HepG2 (cell line): ENCODE measurements around the gene PDZD4. TPM values are rescaled to one million over a fixed set of nuclear protein-coding genes. Genes with fewer than 3 reads are reported as not detected.

Experiments
- FOXK1 ChIP-seq: sonication (generic); formaldehyde crosslinking; IDR thresholded peaks from 2 replicates; pipeline ENCODE4 v1.4.0; 2020; ENCODE audit warnings: low read depth, missing genetic modification reagents, borderline replicate concordance
- MLLT10 ChIP-seq: sonication (generic); formaldehyde crosslinking; IDR thresholded peaks from 2 replicates; pipeline ENCODE4 v1.4.0; 2020; ENCODE audit warnings: missing genetic modification reagents
- NR2C2 ChIP-seq: sonication (generic); formaldehyde crosslinking; IDR thresholded peaks from 2 replicates; pipeline ENCODE4 v1.4.0; 2020; ENCODE audit warnings: missing genetic modification reagents, mild to moderate bottlenecking, moderate library complexity, borderline replicate concordance
- POLR2AphosphoS5 ChIP-seq: IDR thresholded peaks from 2 replicates; pipeline ENCODE4 v1.6.1; 2012; ENCODE audit warnings: low read depth, low read length
- REXO4 ChIP-seq: sonication (generic); formaldehyde crosslinking; IDR thresholded peaks from 2 replicates; pipeline ENCODE4 v1.8.0; 2022; ENCODE audit warnings: missing genetic modification reagents, mild to moderate bottlenecking, borderline replicate concordance
- THYN1 ChIP-seq: sonication (generic); formaldehyde crosslinking; IDR thresholded peaks from 2 replicates; pipeline ENCODE4 v1.8.1; 2023; ENCODE audit warnings: low read depth, mild to moderate bottlenecking, moderate library complexity, missing genetic modification reagents, borderline replicate concordance
- ZC3H13 ChIP-seq: sonication (generic); formaldehyde crosslinking; IDR thresholded peaks from 2 replicates; pipeline ENCODE4 v1.8.1; 2023; ENCODE audit warnings: mild to moderate bottlenecking, missing genetic modification reagents, moderate library complexity
- ZFP62 ChIP-seq: sonication (generic); formaldehyde crosslinking; IDR thresholded peaks from 2 replicates; pipeline ENCODE4 v1.4.0; 2020; ENCODE audit warnings: missing genetic modification reagents
- ZNF501 ChIP-seq: sonication (generic); formaldehyde crosslinking; IDR thresholded peaks from 2 replicates; pipeline ENCODE4 v1.5.1; 2020; ENCODE audit warnings: mild to moderate bottlenecking, moderate library complexity, missing genetic modification reagents
- ZNF547 ChIP-seq: sonication (generic); formaldehyde crosslinking; IDR thresholded peaks from 2 replicates; pipeline ENCODE4 v1.5.1; 2020; ENCODE audit warnings: mild to moderate bottlenecking, missing genetic modification reagents
- ZNF597 ChIP-seq: sonication (generic); formaldehyde crosslinking; IDR thresholded peaks from 2 replicates; pipeline ENCODE4 v1.5.0; 2020; ENCODE audit warnings: missing genetic modification reagents
- ZNF709 ChIP-seq: sonication (generic); formaldehyde crosslinking; IDR thresholded peaks from 2 replicates; pipeline ENCODE4 v1.5.0; 2020; ENCODE audit warnings: mild to moderate bottlenecking, missing genetic modification reagents
- polyA plus RNA-seq, 8 experiments: library from polyadenylated mRNA; depleted of rRNA in 3 of 8; stranded (reverse) in 7 of 8; unstranded in 1 of 8; fragments of >200 nt; fragmentation: Illumina TruSeq in 4 of 8; extraction: Trizol in 4 of 8; gene quantifications; 2 replicates each; pipeline versions ENCODE4 v1.2.1 to v1.2.3, GENCODE V29; 2011 to 2016; ENCODE audit warnings: low read depth in 4 of 8, missing spikeins in 1 of 8, mixed read lengths in 1 of 8; ENCODE audit not compliant: insufficient read depth in 1 of 8
- total RNA-seq, 5 experiments: library from RNA; depleted of rRNA; stranded (reverse); fragments of >200 nt; fragmentation: Illumina TruSeq; extraction: Trizol; gene quantifications; 2 replicates each; pipeline ENCODE4 v1.2.3, GENCODE V29; 2016; ENCODE audit warnings: low read depth in 1 of 5
- TF ChIP-seq, protein P1 (sequence below): sonication (generic); formaldehyde crosslinking; IDR thresholded peaks from 2 replicates; pipeline ENCODE4 v1.5.0; 2020; ENCODE audit warnings: mild to moderate bottlenecking, missing genetic modification reagents, borderline replicate concordance
- TF ChIP-seq, protein P2 (sequence below): sonication (generic); formaldehyde crosslinking; conservative IDR thresholded peaks from 2 replicates; pipeline ENCODE4 v1.8.0; 2022; ENCODE audit warnings: low read depth, missing genetic modification reagents
- TF ChIP-seq, protein P3 (sequence below): sonication (generic); formaldehyde crosslinking; IDR thresholded peaks from 2 replicates; pipeline ENCODE4 v1.4.0; 2020; ENCODE audit warnings: missing genetic modification reagents, borderline replicate concordance

Gene PDZD4
- total and polyA plus RNA-seq, 2 of the 13 experiments (the other 11 are each of a cell fraction or from before 2014, with no cell fraction given), result not detected

DNA sequence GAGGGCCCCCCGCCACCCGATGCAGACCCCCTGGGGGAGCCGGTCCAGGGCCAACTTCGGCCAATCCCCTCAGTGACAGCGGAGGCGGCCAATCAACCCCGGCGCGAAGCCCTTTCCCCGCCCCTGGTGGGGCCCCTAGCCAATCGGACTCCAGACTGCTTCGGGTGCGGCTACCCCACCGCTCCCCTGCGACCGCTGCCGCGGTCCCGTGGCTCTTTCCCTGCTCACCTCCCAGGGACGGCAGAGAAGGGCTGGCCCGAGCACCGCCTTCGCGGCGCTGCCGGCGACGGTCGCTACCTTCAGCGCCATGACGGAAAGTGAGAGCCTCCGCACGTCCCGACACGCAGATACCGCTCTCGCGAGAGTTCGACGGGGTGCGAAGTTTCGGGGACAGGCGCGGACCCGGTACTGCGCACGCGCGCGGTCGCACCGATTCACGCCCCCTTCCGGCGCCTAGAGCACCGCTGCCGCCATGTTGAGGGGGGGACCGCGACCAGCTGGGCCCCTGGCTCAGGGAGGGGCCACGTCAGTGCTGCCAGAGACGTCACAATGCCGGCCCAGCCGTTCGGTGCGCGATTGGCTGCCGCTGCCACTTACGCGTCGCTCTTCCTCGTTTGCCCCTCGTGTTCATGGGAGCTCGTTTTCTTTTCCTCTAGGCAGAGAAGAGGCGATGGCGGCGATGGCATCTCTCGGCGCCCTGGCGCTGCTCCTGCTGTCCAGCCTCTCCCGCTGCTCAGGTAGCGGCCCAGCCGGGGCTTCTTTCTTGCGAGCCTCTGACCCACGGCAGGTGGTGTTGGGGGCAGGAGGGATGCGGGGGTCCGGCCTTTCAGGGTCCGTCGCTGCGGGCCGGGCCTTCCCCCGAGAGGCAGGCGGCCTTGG, 36.1 kb downstream of the PDZD4 start, which contains the start of the genes IDH3G and SSR4 (continued):
- TF ChIP-seq, protein P1, sequence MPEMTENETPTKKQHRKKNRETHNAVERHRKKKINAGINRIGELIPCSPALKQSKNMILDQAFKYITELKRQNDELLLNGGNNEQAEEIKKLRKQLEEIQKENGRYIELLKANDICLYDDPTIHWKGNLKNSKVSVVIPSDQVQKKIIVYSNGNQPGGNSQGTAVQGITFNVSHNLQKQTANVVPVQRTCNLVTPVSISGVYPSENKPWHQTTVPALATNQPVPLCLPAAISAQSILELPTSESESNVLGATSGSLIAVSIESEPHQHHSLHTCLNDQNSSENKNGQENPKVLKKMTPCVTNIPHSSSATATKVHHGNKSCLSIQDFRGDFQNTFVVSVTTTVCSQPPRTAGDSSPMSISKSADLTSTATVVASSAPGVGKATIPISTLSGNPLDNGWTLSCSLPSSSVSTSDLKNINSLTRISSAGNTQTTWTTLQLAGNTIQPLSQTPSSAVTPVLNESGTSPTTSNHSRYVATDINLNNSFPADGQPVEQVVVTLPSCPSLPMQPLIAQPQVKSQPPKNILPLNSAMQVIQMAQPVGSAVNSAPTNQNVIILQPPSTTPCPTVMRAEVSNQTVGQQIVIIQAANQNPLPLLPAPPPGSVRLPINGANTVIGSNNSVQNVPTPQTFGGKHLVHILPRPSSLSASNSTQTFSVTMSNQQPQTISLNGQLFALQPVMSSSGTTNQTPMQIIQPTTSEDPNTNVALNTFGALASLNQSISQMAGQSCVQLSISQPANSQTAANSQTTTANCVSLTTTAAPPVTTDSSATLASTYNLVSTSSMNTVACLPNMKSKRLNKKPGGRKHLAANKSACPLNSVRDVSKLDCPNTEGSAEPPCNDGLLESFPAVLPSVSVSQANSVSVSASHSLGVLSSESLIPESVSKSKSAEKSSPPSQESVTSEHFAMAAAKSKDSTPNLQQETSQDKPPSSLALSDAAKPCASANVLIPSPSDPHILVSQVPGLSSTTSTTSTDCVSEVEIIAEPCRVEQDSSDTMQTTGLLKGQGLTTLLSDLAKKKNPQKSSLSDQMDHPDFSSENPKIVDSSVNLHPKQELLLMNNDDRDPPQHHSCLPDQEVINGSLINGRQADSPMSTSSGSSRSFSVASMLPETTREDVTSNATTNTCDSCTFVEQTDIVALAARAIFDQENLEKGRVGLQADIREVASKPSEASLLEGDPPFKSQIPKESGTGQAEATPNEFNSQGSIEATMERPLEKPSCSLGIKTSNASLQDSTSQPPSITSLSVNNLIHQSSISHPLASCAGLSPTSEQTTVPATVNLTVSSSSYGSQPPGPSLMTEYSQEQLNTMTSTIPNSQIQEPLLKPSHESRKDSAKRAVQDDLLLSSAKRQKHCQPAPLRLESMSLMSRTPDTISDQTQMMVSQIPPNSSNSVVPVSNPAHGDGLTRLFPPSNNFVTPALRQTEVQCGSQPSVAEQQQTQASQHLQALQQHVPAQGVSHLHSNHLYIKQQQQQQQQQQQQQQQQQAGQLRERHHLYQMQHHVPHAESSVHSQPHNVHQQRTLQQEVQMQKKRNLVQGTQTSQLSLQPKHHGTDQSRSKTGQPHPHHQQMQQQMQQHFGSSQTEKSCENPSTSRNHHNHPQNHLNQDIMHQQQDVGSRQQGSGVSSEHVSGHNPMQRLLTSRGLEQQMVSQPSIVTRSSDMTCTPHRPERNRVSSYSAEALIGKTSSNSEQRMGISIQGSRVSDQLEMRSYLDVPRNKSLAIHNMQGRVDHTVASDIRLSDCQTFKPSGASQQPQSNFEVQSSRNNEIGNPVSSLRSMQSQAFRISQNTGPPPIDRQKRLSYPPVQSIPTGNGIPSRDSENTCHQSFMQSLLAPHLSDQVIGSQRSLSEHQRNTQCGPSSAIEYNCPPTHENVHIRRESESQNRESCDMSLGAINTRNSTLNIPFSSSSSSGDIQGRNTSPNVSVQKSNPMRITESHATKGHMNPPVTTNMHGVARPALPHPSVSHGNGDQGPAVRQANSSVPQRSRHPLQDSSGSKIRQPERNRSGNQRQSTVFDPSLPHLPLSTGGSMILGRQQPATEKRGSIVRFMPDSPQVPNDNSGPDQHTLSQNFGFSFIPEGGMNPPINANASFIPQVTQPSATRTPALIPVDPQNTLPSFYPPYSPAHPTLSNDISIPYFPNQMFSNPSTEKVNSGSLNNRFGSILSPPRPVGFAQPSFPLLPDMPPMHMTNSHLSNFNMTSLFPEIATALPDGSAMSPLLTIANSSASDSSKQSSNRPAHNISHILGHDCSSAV (CRISPR knock-in tag), result no peak
- peak; percentile 46; the same call in 1 of the 2 replicates for TF ChIP-seq ZC3H13 (CRISPR knock-in tag)
- no peak for TF ChIP-seq ZNF597 (CRISPR knock-in tag)
- no peak for TF ChIP-seq ZFP62
- TF ChIP-seq FOXK1, result 0 out of 2 replicates have a peak, but pooled peaks have one; percentile 35
- no peak for TF ChIP-seq THYN1 (CRISPR knock-in tag)
- peak; percentile 75; the same call in 1 of the 2 replicates for TF ChIP-seq ZNF709 (CRISPR knock-in tag)
- TF ChIP-seq MLLT10 (CRISPR knock-in tag), result no peak
- TF ChIP-seq REXO4, result 0 out of 2 replicates have a peak, but pooled peaks have one; percentile 38
- TF ChIP-seq, protein P2, sequence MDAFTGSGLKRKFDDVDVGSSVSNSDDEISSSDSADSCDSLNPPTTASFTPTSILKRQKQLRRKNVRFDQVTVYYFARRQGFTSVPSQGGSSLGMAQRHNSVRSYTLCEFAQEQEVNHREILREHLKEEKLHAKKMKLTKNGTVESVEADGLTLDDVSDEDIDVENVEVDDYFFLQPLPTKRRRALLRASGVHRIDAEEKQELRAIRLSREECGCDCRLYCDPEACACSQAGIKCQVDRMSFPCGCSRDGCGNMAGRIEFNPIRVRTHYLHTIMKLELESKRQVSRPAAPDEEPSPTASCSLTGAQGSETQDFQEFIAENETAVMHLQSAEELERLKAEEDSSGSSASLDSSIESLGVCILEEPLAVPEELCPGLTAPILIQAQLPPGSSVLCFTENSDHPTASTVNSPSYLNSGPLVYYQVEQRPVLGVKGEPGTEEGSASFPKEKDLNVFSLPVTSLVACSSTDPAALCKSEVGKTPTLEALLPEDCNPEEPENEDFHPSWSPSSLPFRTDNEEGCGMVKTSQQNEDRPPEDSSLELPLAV (CRISPR knock-in tag), result no peak
- peak; percentile 57 for TF ChIP-seq POLR2AphosphoS5
- TF ChIP-seq, protein P3, sequence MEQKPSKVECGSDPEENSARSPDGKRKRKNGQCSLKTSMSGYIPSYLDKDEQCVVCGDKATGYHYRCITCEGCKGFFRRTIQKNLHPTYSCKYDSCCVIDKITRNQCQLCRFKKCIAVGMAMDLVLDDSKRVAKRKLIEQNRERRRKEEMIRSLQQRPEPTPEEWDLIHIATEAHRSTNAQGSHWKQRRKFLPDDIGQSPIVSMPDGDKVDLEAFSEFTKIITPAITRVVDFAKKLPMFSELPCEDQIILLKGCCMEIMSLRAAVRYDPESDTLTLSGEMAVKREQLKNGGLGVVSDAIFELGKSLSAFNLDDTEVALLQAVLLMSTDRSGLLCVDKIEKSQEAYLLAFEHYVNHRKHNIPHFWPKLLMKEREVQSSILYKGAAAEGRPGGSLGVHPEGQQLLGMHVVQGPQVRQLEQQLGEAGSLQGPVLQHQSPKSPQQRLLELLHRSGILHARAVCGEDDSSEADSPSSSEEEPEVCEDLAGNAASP (CRISPR knock-in tag), result 0 out of 2 replicates have a peak, but pooled peaks have one; percentile 8
- TF ChIP-seq ZNF501 (CRISPR knock-in tag), result no peak; the same call in none of the 2 replicates
- no peak for TF ChIP-seq NR2C2 (CRISPR knock-in tag)
- peak; percentile 57; the same call in 1 of the 2 replicates for TF ChIP-seq ZNF547
